HEK293 (cell line): ENCODE data around the gene AQR.

Experiments used
- CTCF ChIA-PET: fragments of 350-600 bp; formaldehyde crosslinking; extraction: SDS; loops from one replicate; lab custom pipeline; 2021; ENCODE audit warnings: antibody characterized with exemption; lab: Yijun Ruan, JAX
- POLR2A ChIA-PET: fragments of 300-600 bp; formaldehyde crosslinking; extraction: SDS; loops from one replicate; lab custom pipeline; 2020; ENCODE audit warnings: antibody characterized with exemption, inconsistent platforms; lab: Yijun Ruan, JAX
- H3K27ac ChIP-seq: fragments of 200-500 bp; sonication (Bioruptor generic); 2 replicates; pipeline ENCODE4 v1.5.1; 2014; ENCODE audit warnings: low read depth, low read length, control low read depth, inconsistent platforms; ENCODE audit errors: extremely low read depth
- H3K36me3 ChIP-seq, 2 experiments: fragments of 200-500 bp in 1 of 2; sonication (Bioruptor generic) in 1 of 2; 1 replicate in 1 of 2; 2 replicates in 1 of 2; pipeline ENCODE4 v1.5.1; 2014 to 2017; ENCODE audit warnings: inconsistent platforms in 2 of 2, low read length in 2 of 2; ENCODE audit not compliant: control insufficient read depth in 2 of 2, insufficient read depth in 1 of 2
- H3K4me1 ChIP-seq: fragments of 200-500 bp; sonication (Bioruptor generic); 2 replicates; pipeline ENCODE4 v1.5.1; 2014; ENCODE audit warnings: mild to moderate bottlenecking, low read length, inconsistent platforms; ENCODE audit not compliant: control insufficient read depth, insufficient read depth
- H3K4me3 ChIP-seq: 2 replicates; pipeline ENCODE4 v1.5.1; 2011; ENCODE audit warnings: low read depth, mild to moderate bottlenecking, control low read depth, low read length, moderate library complexity
- H3K9me3 ChIP-seq: fragments of 200-500 bp; sonication (Bioruptor generic); 2 replicates; pipeline ENCODE4 v1.5.1; 2014; ENCODE audit warnings: low read depth, low read length, inconsistent platforms; ENCODE audit not compliant: control insufficient read depth, insufficient read depth
- ATF2 ChIP-seq: fragments of 450-650 bp; formaldehyde crosslinking; IDR thresholded peaks from 2 replicates; pipeline ENCODE4 v1.5.1; 2016; ENCODE audit warnings: missing biosample characterization, missing genetic modification characterization, low read depth
- BCL6B ChIP-seq: fragments of 450-650 bp; formaldehyde crosslinking; IDR thresholded peaks from 2 replicates; pipeline ENCODE4 v1.5.1; 2017; ENCODE audit warnings: missing biosample characterization, missing genetic modification characterization
- EGR2 ChIP-seq: fragments of 450-650 bp; formaldehyde crosslinking; IDR thresholded peaks from 2 replicates; pipeline ENCODE4 v1.5.1; 2016; ENCODE audit warnings: low read depth, missing biosample characterization, missing genetic modification characterization
- GLI4 ChIP-seq: fragments of 450-650 bp; formaldehyde crosslinking; IDR thresholded peaks from 2 replicates; pipeline ENCODE4 v1.5.1; 2016; ENCODE audit warnings: missing biosample characterization, missing genetic modification characterization
- IKZF3 ChIP-seq: fragments of 450-650 bp; IDR thresholded peaks from 2 replicates; pipeline ENCODE4 v1.5.0; 2018; ENCODE audit warnings: missing biosample characterization, mild to moderate bottlenecking, missing genetic modification characterization, moderate library complexity
- KLF1 ChIP-seq: fragments of 450-650 bp; formaldehyde crosslinking; IDR thresholded peaks from 2 replicates; pipeline ENCODE4 v1.5.1; 2016; ENCODE audit warnings: missing biosample characterization, missing genetic modification characterization
- KLF7 ChIP-seq: fragments of 450-650 bp; formaldehyde crosslinking; IDR thresholded peaks from 2 replicates; pipeline ENCODE4 v1.5.1; 2016; ENCODE audit warnings: missing biosample characterization, missing genetic modification characterization, borderline replicate concordance
- OVOL3 ChIP-seq: fragments of 450-650 bp; formaldehyde crosslinking; IDR thresholded peaks from 2 replicates; pipeline ENCODE4 v1.5.1; 2016; ENCODE audit warnings: missing biosample characterization, missing genetic modification characterization
- REPIN1 ChIP-seq: fragments of 450-650 bp; formaldehyde crosslinking; IDR thresholded peaks from 2 replicates; pipeline ENCODE4 v1.5.1; 2017; ENCODE audit warnings: missing biosample characterization, missing genetic modification characterization, low read depth
- ZBTB20 ChIP-seq: fragments of 450-650 bp; formaldehyde crosslinking; IDR thresholded peaks from 2 replicates; pipeline ENCODE4 v1.5.1; 2016; ENCODE audit warnings: missing biosample characterization, missing genetic modification characterization
- ZBTB49 ChIP-seq: fragments of 450-650 bp; formaldehyde crosslinking; IDR thresholded peaks from 2 replicates; pipeline ENCODE4 v1.5.1; 2016; ENCODE audit warnings: missing biosample characterization, missing genetic modification characterization, low read depth
- ZFHX2 ChIP-seq: fragments of 450-650 bp; formaldehyde crosslinking; conservative IDR thresholded peaks from 2 replicates; pipeline ENCODE4 v1.5.1; 2016; ENCODE audit warnings: missing biosample characterization, missing genetic modification characterization
- ZFP37 ChIP-seq: fragments of 450-650 bp; formaldehyde crosslinking; IDR thresholded peaks from 2 replicates; pipeline ENCODE4 v1.5.1; 2016; ENCODE audit warnings: missing biosample characterization, missing genetic modification characterization
- ZNF146 ChIP-seq: fragments of 450-650 bp; formaldehyde crosslinking; IDR thresholded peaks from 2 replicates; pipeline ENCODE4 v1.5.1; 2016; ENCODE audit warnings: missing biosample characterization, missing genetic modification characterization
- ZNF335 ChIP-seq: fragments of 450-650 bp; formaldehyde crosslinking; conservative IDR thresholded peaks from 2 replicates; pipeline ENCODE4 v1.5.1; 2016; ENCODE audit warnings: missing biosample characterization, missing genetic modification characterization
- ZNF341 ChIP-seq: fragments of 450-650 bp; formaldehyde crosslinking; IDR thresholded peaks from 2 replicates; pipeline ENCODE4; 2016; ENCODE audit warnings: low read depth, missing biosample characterization, missing genetic modification characterization
- ZNF391 ChIP-seq: fragments of 450-650 bp; formaldehyde crosslinking; IDR thresholded peaks from 2 replicates; pipeline ENCODE4 v1.5.1; 2016; ENCODE audit warnings: low read depth, missing biosample characterization, missing genetic modification characterization, borderline replicate concordance
- ZNF423 ChIP-seq: fragments of 450-650 bp; formaldehyde crosslinking; IDR thresholded peaks from 2 replicates; pipeline ENCODE4 v1.5.1; 2016; ENCODE audit warnings: missing biosample characterization, missing genetic modification characterization
- ZNF48 ChIP-seq: fragments of 450-650 bp; formaldehyde crosslinking; IDR thresholded peaks from 2 replicates; pipeline ENCODE4 v1.5.1; 2016; ENCODE audit warnings: missing biosample characterization, missing genetic modification characterization
- ZNF501 ChIP-seq: fragments of 450-650 bp; formaldehyde crosslinking; IDR thresholded peaks from 2 replicates; pipeline ENCODE4 v1.5.1; 2016; ENCODE audit warnings: missing biosample characterization, missing genetic modification characterization
- ZNF571 ChIP-seq: fragments of 450-650 bp; formaldehyde crosslinking; IDR thresholded peaks from 2 replicates; pipeline ENCODE4 v1.5.0; 2017; ENCODE audit warnings: missing biosample characterization, missing genetic modification characterization
- ZNF624 ChIP-seq: fragments of 450-650 bp; formaldehyde crosslinking; IDR thresholded peaks from 2 replicates; pipeline ENCODE4 v1.5.1; 2017; ENCODE audit warnings: missing biosample characterization, missing genetic modification characterization
- ZNF660 ChIP-seq: fragments of 450-650 bp; IDR thresholded peaks from 2 replicates; pipeline ENCODE4 v1.5.1; 2018; ENCODE audit warnings: missing biosample characterization, mild to moderate bottlenecking, missing genetic modification characterization
- ZNF768 ChIP-seq: fragments of 450-650 bp; formaldehyde crosslinking; IDR thresholded peaks from 2 replicates; pipeline ENCODE4 v1.5.1; 2018; ENCODE audit warnings: missing biosample characterization, mild to moderate bottlenecking, missing genetic modification characterization
- ZNF791 ChIP-seq: fragments of 450-650 bp; formaldehyde crosslinking; IDR thresholded peaks from 2 replicates; pipeline ENCODE4 v1.5.1; 2016; ENCODE audit warnings: missing biosample characterization, missing genetic modification characterization
- ZSCAN16 ChIP-seq: fragments of 450-650 bp; formaldehyde crosslinking; IDR thresholded peaks from 2 replicates; pipeline ENCODE4 v1.5.1; 2016; ENCODE audit warnings: missing biosample characterization, missing genetic modification characterization
- ZXDB ChIP-seq: fragments of 450-650 bp; formaldehyde crosslinking; IDR thresholded peaks from 2 replicates; pipeline ENCODE4 v1.5.1; 2016; ENCODE audit warnings: missing biosample characterization, missing genetic modification characterization

The AQR gene

GRCh38 chr15:35003928-35004327 lies 34.4 kb upstream of the AQR start:
- H3K36me3 ChIP-seq = no peaks in the 10 kb centered on the region
- H3K9me3 ChIP-seq = no peaks in the 10 kb centered on the region
- no peaks in the 10 kb centered on the region for H3K4me1 ChIP-seq
- TF ChIP-seq IKZF3 (tag by site-specific recombination) = no peak
- ChIA-PET CTCF (no interaction called here), POLR2A (no interaction called here)
- no peak overlapping the region for H3K27ac ChIP-seq
- H3K4me3 ChIP-seq = no peak overlapping the region

GRCh38 chr15:35000511-35000910 lies 31.0 kb upstream of the AQR start:
- Histone ChIP-seq H3K9me3 (no peaks in the 10 kb centered on the region), H3K4me3 (no peak overlapping the region), H3K36me3 (no peaks in the 10 kb centered on the region), H3K27ac (no peak overlapping the region), H3K4me1 (no peaks in the 10 kb centered on the region)
- POLR2A ChIA-PET = interaction anchor here (1.9 kb wide), 1 partner anchor 13 kb away, joined by 4 read pairs; no protein-coding TSS in a partner anchor
- CTCF ChIA-PET = no interaction called here
- TF ChIP-seq ZFHX2 (tag by site-specific recombination) (no peak), ZFP37 (no peak), ATF2 (tag by site-specific recombination) (no peak), ZNF768 (tag by site-specific recombination) (no peak), GLI4 (tag by site-specific recombination) (no peak), ZNF423 (tag by site-specific recombination) (no peak), ZBTB49 (tag by site-specific recombination) (no peak), KLF7 (tag by site-specific recombination) (no peak), ZNF791 (no peak), ZNF501 (tag by site-specific recombination) (no peak), ZNF571 (tag by site-specific recombination) (no peak), ZSCAN16 (no peak), ZNF660 (tag by site-specific recombination) (no peak)

- H3K9me3 ChIP-seq = no peaks in the 10 kb centered on the region
- H3K36me3 ChIP-seq = no peaks in the 10 kb centered on the region
- ChIA-PET POLR2A (no interaction called here), CTCF (interaction anchor here (1.2 kb wide), 1 partner anchor 19 kb away, joined by 4 read pairs; no protein-coding TSS in a partner anchor)
- no peak overlapping the region for H3K27ac ChIP-seq
- no peak overlapping the region for H3K4me3 ChIP-seq
- H3K4me1 ChIP-seq = no peaks in the 10 kb centered on the region
- TF ChIP-seq BCL6B (tag by site-specific recombination) (no peak), ZNF146 (tag by site-specific recombination) (no peak), EGR2 (tag by site-specific recombination) (no peak), ZNF341 (tag by site-specific recombination) (no peak), ZBTB20 (tag by site-specific recombination) (no peak), ZXDB (tag by site-specific recombination) (no peak), ZNF391 (tag by site-specific recombination) (no peak), ZNF624 (tag by site-specific recombination) (no peak), ZNF791 (no peak), REPIN1 (tag by site-specific recombination) (no peak), ZNF48 (tag by site-specific recombination) (no peak), ZNF335 (tag by site-specific recombination) (no peak), OVOL3 (tag by site-specific recombination) (no peak), KLF1 (tag by site-specific recombination) (no peak)
These were observed 30.4 kb upstream of the AQR start for GRCh38 chr15:34999906-35000305.
